Right atrium auricular region (tissue), 2 donors: ENCODE measurements around the gene MZT1. TPM values are rescaled to one million over a fixed set of nuclear protein-coding genes. Genes with fewer than 3 reads are reported as not detected.

ENCODE experiments used
- DNase-seq: peaks from one replicate; pipeline ENCODE4 v3.0.0-alpha.2; 2019; ENCODE audit warnings: low spot score
- H3K27ac ChIP-seq, 2 donors: fragments of 200-600 bp; sonication (generic); 1 replicate in 1 of 2; 2 replicates in 1 of 2; pipeline ENCODE4 v1.5.1; 2016 to 2019
- H3K27me3 ChIP-seq, 2 donors: fragments of 200-600 bp; sonication (generic); one replicate each; pipeline versions ENCODE4 v1.5.1 to v1.6.0; 2017 to 2019
- H3K36me3 ChIP-seq: fragments of 200-600 bp; sonication (generic); one replicate; pipeline ENCODE4 v1.5.1; 2016
- H3K4me1 ChIP-seq, 2 donors: fragments of 200-600 bp; sonication (generic); one replicate each; pipeline versions ENCODE4 v1.5.1 to v1.6.0; 2017 to 2019
- H3K4me3 ChIP-seq, 2 donors: fragments of 200-600 bp; sonication (generic); 1 replicate in 1 of 2; 2 replicates in 1 of 2; pipeline ENCODE4 v1.5.1; 2017 to 2019; ENCODE audit warnings: mild to moderate bottlenecking in 1 of 2, moderate library complexity in 1 of 2
- H3K9me3 ChIP-seq, 2 donors: fragments of 200-600 bp; sonication (generic); one replicate each; pipeline ENCODE4 v1.5.1; 2019
- total RNA-seq, 2 donors: library from RNA; depleted of rRNA; stranded (reverse); fragments of >200 nt; gene quantifications; one replicate each; pipeline ENCODE4 v1.1.0, GENCODE V29; 2016
- TF ChIP-seq, protein P1 (sequence below), 2 donors: fragments of 200-600 bp; sonication (generic); IDR thresholded peaks; one replicate each; pipeline ENCODE4 v1.5.1; 2019; ENCODE audit warnings: antibody characterized with exemption in 2 of 2

Gene MZT1
- total RNA-seq, 2 donors from 2014 or later = 4.6 to 10.1 TPM

DNA sequence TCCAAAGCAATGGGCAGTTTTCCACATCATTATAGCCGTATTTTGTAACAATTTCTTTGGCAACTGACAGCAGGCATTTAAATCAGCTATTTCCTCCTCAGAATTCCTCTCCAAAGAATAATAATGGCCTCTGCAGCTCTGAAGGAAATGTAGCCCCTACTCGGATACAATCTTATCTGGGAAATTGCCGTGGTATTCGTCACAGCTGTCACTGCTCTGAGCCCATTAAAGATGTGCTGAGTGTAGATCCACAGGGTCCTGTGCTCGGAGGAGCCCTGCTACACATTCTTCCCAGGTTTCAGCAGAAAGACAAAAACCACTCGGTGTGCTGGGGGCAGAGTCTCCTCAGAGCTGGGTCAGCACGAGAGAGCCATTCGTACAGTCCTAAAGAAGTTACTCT is 33.1 kb downstream of the MZT1 start:
- no peaks in the 10 kb centered on the region for H3K27me3 ChIP-seq

GRCh38 chr13:72693832-72694231 is 33.6 kb downstream of the MZT1 start:
- H3K27ac ChIP-seq = no peak overlapping the region
- TF ChIP-seq, protein P1, sequence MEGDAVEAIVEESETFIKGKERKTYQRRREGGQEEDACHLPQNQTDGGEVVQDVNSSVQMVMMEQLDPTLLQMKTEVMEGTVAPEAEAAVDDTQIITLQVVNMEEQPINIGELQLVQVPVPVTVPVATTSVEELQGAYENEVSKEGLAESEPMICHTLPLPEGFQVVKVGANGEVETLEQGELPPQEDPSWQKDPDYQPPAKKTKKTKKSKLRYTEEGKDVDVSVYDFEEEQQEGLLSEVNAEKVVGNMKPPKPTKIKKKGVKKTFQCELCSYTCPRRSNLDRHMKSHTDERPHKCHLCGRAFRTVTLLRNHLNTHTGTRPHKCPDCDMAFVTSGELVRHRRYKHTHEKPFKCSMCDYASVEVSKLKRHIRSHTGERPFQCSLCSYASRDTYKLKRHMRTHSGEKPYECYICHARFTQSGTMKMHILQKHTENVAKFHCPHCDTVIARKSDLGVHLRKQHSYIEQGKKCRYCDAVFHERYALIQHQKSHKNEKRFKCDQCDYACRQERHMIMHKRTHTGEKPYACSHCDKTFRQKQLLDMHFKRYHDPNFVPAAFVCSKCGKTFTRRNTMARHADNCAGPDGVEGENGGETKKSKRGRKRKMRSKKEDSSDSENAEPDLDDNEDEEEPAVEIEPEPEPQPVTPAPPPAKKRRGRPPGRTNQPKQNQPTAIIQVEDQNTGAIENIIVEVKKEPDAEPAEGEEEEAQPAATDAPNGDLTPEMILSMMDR (IDR thresholded peaks at IDR 0.05) = no peak

More for the DNA sequence above, 33.1 kb downstream of the MZT1 start:
- Histone ChIP-seq H3K4me3 (no peak overlapping the region), H3K4me1 (no peaks in the 10 kb centered on the region), H3K27ac (no peak overlapping the region), H3K9me3 (no peaks in the 10 kb centered on the region), H3K36me3 (no peaks in the 10 kb centered on the region)
- DNase-seq = no peak
- TF ChIP-seq, protein P1 (IDR thresholded peaks at IDR 0.05) = no peak

DNA sequence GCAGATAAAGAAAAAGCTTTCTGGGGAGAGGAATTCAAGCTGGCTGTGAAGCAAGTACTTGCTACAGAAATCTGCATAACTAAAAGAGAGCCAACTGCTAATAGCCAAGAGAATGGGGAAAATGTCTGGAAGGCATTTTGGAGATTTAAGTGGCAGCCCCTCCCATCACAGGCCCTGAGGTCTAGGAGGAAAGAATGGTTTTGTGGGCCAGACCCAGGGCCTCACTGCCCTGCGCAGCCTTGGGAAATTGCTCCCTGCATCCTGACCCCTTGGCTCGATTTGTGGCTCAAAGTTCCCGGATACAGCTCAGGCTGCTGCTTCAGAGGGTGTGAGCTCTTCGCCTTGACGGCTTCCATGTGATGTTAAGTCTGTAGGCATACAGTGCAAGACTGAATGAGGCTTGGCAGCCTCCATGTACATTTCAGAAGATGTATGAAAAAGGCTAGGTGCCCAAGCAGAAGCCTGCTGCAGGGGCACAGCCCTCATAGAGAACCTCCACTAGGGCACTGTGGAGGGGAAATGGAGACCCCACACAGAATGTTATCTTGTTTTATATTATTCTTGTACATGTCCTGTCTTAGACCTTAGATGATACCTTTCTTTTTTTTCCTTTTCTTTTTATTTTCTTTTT is 34.4 kb downstream of the MZT1 start:
- Histone ChIP-seq H3K9me3 (no peaks in the 10 kb centered on the region), H3K27me3 (no peaks in the 10 kb centered on the region), H3K36me3 (no peaks in the 10 kb centered on the region), H3K27ac (no peak overlapping the region), H3K4me3 (no peak overlapping the region), H3K4me1 (no peaks in the 10 kb centered on the region)
- TF ChIP-seq, protein P1 (IDR thresholded peaks at IDR 0.05) = no peak
- DNase-seq = no peak

More at GRCh38 chr13:72693832-72694231, 33.6 kb downstream of the MZT1 start:
- no peaks in the 10 kb centered on the region for H3K4me1 ChIP-seq
- no peak for DNase-seq
- H3K9me3 ChIP-seq = no peaks in the 10 kb centered on the region
- H3K4me3 ChIP-seq = no peak overlapping the region
- no peaks in the 10 kb centered on the region for H3K27me3 ChIP-seq
- no peaks in the 10 kb centered on the region for H3K36me3 ChIP-seq

- no peak overlapping the region for H3K4me3 ChIP-seq
- TF ChIP-seq, protein P1 (IDR thresholded peaks at IDR 0.05) = no peak
- no peaks in the 10 kb centered on the region for H3K27me3 ChIP-seq
- no peak overlapping the region for H3K27ac ChIP-seq
- no peaks in the 10 kb centered on the region for H3K9me3 ChIP-seq
- no peaks in the 10 kb centered on the region for H3K36me3 ChIP-seq
- no peaks in the 10 kb centered on the region for H3K4me1 ChIP-seq
- no peak for DNase-seq
Observed at GRCh38 chr13:72689181-72689696, 38.2 kb downstream of the MZT1 start.

- H3K9me3 ChIP-seq = no peaks in the 10 kb centered on the region
- H3K36me3 ChIP-seq = no peaks in the 10 kb centered on the region
- no peak for DNase-seq
- H3K27me3 ChIP-seq = no peaks in the 10 kb centered on the region
- H3K27ac ChIP-seq = no peak overlapping the region
- H3K4me3 ChIP-seq = no peak overlapping the region
- no peaks in the 10 kb centered on the region for H3K4me1 ChIP-seq
- TF ChIP-seq, protein P1 (IDR thresholded peaks at IDR 0.05) = no peak
Observed at GRCh38 chr13:72686766-72687165, 40.7 kb downstream of the MZT1 start.

GRCh38 chr13:72680353-72680752 is 47.1 kb downstream of the MZT1 start:
- TF ChIP-seq, protein P1 (IDR thresholded peaks at IDR 0.05) = no peak
- H3K9me3 ChIP-seq = no peaks in the 10 kb centered on the region
- H3K4me1 ChIP-seq = no peaks in the 10 kb centered on the region
- no peaks in the 10 kb centered on the region for H3K27me3 ChIP-seq
- DNase-seq = no peak
- H3K36me3 ChIP-seq = no peaks in the 10 kb centered on the region
- no peak overlapping the region for H3K27ac ChIP-seq
- H3K4me3 ChIP-seq = no peak overlapping the region
